NK-92 (cell line): ENCODE data around the gene TDRD3.
"Not testable (repeated sequence)": the region's sequence is repeated elsewhere in the genome, so short reads cannot be mapped to it uniquely, and the experiment has no call there.

Source experiments
- DNase-seq: peaks from one replicate; lab custom pipeline; 2025; ENCODE audit not compliant: unreplicated experiment; lab: John Stamatoyannopoulos, UW

Gene TDRD3

DNA sequence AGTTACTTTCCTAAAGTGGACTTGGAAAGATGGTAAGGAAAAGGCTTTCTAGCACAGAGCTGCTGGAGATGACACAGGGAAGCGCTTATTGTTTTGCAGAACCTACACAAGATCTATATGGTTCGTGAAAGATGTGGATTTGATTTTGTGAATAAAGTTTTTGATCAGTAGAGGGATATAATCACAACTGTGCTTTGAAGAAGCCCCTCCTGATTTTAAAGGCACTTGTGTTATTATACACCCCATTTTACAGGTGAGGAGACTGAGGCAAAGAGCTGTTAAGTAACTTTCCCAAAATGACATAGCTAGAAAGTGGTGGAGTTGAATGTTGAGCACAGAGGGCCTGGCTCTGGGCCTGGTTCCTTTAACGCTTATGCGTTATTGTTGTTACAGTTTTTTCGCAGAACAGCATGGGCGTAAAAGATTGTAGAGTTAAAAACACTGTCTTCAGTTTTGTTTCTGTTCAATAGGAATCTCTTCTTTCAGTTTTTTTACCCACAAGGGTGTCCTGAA is 1.4 kb downstream of the TDRD3 start:
- DNase-seq: no peak

DNA sequence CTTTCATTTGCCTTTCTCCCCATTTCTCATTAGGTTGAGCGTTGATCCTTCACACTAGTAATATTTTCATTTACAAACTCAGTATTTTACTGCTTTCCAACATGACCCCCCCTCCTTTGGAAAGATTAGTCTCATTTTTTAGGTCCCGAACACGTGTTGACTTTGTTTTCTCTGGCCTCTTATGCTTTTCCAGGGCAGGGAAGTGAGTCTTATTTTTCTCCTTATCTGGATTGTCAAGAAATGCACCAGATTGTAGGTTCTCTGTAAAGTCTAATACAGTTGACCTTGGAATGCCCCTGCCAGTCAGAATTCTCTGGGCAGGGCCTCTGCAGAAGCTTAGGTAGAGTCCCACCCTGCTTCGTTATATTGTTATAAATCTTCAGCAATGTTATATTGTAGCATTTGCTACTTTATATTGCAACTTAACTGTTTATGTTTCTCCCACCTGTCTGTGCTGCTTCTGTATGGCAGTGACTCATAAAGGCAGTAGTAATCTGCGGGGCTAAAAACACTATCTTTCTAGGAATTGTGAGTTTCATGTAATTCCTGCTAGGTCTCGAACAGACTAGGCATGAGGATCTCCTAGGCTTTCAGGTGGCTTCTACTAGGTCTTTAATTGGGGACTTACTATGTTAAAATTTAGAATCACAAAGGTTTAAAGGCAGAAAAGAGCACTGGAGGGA is 2.0 kb downstream of the TDRD3 start:
- DNase-seq: no peak

DNA sequence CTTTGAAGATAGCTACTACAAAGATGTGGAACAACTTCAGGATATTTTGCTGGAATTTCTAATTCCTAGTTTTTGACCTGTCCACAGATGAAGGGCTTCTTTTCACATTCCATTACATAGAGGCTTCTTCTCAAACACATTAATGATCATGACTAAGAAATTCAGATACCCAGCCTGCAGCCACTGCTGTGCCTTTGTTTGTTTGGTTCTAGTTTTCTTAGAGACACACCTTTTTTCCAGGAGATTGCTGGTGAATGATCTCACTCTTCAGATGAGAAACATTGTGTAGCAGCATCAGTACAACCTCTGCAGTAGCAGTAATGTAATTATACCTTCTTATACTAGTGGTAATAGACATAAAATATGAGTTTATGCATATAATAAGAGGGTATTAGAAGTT is 5.0 kb downstream of the TDRD3 start:
- no peak for DNase-seq

DNA sequence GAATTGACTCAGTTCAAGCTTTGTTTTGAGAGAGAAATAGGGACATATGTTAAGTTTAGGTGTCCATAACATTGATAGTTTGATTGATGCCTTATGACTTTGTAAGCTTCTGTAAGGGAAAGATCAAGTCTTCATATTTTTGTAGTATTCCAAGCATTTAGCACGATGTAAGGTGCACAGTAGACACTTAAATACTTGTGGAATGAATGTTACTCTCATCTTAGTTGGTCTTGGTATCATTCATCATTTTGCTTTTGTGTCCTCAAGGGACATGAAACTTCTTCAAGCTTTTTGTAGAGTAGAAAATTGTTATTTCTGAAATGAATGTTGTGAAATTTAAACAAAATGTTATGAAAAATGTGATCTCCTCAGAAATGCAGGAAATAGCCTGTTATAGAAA is 10.1 kb downstream of the TDRD3 start:
- DNase-seq: no peak

DNA sequence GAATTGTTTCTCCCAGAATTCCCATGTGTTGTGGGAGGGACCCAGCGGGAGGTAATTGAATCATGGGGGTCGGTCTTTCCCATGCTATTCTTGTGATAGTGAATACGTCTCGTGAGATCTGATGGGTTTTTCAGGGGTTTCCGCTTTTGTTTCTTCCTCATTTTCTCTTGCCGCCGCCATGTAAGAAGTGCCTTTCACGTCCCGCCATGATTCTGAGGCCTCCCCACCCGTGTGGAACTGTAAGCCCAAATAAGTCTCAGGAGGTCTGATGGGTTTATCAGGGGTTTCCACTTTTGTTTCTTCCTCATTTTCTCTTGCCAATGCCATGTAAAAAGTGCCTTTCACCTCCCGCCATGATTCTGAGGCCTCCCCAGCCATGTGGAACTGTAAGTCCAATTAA is 10.8 kb downstream of the TDRD3 start:
- not testable (repeated sequence) for DNase-seq

DNA sequence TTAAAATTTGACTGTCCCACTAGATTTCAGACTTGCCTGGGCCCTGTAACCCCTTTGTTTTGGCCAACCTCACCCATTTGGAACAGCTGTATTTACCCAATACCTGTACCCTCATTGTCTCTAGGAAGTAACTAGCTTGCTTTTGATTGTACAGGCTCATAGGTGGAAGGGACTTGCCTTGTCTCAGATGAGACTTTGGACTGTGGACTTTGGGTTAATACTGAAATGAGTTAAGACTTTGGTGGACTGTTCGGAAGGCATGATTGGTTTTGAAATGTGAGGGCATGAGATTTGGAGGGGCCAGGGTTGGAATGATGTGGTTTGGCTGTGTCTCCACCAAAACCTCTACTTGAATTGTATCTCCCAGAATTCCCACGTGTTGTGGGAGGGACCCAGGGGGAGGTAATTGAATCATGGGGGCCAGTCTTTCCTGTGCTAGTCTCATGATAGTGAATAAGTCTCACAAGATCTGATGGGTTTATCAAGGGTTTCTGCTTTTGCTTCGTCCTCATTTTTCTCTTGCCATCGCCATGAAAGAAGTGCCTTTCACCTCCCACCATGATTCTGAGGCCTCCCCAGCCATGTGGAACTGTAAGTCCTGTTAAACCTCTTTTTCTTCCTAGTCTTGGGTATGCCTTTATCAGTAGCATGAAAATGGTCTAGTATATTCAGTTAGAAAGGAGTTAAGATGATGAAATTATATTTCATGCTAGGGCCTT is 12.7 kb downstream of the TDRD3 start:
- not testable (repeated sequence) for DNase-seq

DNA sequence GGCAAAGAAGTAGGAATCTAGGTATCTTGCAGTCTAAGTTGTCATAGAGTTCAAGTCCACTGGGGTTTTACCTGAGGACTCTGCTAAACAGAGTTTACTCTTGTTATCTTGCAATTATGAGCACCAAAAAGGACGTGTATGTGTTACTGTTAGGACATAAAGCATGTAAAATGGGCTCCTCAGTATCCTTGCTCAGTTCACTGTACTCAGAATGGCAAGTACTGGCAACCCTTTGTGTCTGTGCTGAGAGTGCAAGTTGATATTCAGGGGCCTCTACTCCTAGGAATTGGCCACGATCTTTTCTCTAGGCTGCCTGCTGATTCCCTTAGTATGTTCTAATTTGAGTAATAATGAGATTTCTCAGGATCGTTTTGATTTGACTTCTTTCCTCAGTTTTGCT is 13.3 kb downstream of the TDRD3 start:
- DNase-seq: no peak

DNA sequence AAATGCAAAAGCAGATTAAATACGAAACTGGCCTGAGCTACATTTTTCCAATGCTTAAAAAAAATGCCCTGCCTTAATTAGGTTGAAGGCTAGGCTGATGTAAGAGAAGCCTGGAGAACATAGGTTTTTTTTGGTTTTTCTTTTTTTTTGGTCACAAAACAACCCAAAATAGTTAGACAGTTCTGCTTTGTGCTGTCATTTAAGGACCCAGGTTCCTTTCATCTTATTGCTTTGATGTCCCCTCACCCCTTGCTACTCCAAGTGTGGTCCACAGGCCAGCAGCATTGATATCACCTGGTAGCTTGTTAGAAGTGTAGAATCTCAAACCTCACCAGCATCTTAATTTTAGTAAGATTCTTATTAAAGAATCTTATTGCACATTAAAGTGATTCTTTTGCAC is 14.4 kb downstream of the TDRD3 start:
- no peak for DNase-seq

DNA sequence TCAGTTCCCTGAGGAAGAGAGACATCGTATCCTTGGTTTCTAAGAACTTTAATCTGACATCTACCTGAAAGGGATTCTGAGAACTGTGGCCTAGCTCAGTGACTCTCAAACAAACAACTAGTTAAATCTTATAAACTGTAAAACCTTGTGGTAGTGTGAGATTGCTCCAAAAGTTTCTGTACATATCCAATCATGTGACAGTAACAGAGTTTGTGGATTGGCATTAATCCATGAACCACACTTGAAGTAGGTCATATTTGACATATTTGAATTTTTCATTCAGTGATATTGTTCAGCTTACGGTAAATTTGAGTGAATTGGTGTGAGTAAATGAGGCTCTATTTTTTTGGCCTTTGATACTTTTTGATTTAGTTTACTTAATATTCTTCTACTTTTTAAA is 15.0 kb downstream of the TDRD3 start:
- DNase-seq: no peak

DNA sequence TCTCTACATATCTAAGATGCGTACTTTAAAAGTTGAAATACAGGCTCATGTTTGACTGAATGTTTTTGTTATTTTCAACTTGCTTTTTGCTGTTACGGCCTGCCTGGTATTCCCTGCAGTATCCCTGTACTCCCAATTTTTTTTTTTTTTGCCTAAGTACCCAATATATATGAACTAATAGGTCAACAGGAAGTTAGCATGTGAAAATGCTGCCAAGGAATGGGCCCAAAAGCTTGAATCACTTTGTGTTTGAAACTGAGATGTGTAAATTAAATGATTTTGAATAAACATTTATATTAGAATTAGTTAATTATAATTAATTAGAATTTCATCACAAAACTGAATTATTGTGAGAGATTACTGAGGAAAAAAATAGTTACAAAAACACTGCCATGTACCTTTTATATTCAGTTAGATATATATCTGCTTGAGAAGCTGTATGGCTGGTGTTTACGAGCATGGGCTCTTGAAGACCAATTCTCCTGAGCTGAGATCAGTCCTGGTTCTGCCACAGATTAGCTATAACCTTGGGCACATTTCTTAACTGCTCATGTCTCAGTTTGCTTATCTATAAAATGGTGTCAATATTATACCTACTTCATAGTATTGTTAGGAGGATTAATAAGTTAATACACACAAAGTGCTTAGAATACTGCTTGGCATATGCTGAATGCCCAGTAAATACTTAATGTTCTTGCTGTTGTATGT is 16.0 kb downstream of the TDRD3 start:
- DNase-seq: no peak

DNA sequence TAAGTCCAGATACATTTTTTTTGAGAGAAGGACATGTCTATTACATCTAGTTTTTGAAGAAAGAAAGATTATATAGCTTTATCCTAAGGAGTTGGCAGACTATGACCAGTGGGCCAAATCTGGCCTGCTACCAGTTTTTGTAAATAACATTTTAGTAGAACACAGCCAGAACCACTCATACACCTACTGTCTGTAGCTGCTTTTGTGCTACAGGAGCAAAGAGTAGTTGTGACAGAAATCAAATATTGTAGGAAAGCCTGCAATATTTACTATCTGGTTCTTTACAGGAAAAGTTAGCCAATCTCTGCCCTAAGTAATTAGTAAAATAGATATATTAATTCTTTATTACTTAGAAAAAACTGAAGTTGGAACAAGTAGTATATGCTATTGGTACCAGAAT is 17.2 kb downstream of the TDRD3 start:
- DNase-seq: no peak

DNA sequence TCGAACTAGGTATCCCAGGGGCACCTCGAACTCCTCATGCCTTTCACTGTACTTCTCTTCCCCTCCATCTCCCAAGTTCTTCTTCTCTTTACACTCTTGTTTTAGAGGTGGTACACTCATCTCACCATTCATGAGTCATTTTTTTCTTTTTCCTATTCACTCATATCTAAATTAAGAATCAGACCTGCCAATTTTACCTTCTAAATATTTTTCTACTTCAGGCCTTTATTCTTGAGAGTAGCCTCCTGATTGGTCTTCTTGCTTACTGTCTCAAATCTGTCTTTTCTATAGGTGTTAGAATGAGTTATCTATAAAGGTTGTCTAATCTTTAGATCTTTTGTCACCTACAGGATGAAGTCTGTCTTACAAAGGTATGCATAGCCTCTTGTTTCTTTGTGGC is 20.7 kb downstream of the TDRD3 start:
- DNase-seq: no peak

DNA sequence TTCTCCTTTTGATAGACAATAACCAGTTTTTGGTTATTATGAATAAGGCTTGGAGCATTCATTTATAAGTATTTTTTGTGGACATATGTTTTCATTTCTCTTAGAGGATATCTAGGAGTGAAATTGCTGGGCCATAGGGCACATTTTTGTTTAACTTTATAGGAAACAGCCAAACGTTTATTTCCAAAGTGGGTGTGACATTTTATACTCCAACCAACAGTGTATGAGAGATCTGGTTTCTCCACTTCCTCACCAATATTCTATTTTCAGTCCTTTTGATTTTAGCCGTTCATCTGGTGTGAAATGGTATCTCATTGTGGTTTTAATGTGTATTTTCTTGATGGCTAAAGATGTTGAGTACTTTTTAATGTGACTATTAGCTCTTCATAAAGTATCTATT is 21.9 kb downstream of the TDRD3 start:
- no peak for DNase-seq

DNA sequence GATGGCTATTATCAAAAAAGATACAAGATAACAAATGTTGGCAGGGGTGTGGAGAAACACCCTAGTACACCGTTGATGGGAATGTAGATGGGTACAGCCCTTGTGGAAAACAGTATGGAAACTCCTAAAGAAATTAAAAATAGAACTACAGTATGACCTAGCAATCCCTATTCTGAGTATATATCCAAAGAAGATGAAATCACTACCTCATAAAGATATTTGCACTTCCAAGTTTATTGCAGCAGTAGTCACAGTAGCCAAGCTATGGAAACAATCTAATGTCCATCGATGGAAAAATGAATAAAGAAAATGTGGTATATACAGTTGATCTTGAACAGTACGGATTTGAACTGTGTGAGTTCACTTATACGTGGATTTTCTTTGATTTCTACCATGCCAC is 28.3 kb downstream of the TDRD3 start:
- no peak for DNase-seq

DNA sequence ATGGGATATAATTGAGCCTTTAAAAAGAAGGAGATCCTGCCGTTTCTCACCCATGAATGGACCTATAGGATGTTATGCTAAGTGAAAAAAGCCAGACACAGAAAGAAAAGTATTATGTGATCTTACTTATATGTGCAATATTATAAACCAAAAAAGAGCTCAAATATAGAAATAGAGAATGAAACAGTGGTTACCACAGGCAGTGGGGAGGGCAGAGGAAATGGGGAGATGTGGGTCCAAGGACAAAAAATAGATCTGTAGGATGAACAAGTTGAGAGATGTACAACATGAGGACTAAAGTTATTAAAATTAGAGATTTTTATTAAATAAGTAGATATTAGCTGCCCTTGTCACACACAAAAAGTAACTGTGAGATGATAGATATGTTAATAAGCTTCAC is 29.1 kb downstream of the TDRD3 start:
- DNase-seq: no peak

DNA sequence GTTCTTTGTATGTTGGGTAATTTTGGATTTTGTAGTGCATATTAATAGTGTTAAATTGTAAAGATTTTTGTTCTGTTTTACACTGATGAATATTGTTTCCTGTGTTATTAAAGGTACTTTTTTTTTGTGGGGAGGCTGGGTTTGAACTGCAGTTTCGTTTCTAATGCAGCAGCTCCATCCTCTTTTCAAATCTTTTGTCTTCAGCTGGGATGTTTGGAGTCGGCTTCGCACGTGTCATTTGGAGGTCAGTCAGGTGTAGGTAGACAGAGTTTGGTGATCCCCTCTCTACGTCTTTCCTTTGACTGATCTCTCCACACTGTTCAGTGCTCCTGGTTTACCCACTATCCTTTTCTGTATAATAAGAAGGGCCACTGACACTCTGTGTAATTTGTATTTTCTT is 30.3 kb downstream of the TDRD3 start:
- DNase-seq: no peak

DNA sequence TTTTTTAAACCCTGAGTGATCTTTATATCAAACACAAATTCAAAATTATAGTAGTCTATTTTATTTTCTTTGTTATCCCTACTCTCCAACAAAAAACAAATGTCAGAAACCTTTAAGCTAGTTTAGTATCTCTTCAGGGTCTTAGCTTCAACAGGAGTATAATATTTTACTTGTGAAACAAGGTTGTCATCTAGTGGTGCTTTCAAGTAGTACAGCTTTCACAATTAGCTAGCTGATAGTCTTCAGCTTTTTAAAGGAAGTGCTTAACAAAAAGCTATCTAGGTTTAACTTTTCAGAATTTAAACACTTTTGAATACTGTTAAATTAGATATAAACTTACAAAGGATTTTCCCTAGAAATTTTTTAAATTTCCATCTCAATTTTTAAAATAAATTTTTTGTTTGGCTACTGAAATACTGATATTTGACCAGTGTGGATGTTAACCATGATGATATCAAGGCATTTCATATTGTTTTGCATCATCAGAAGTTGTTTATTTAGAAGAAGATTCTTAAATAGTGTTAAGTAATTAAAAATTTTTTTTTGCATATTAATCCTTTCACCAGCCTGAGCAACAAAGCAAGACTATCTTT is 34.2 kb downstream of the TDRD3 start:
- DNase-seq: no peak

DNA sequence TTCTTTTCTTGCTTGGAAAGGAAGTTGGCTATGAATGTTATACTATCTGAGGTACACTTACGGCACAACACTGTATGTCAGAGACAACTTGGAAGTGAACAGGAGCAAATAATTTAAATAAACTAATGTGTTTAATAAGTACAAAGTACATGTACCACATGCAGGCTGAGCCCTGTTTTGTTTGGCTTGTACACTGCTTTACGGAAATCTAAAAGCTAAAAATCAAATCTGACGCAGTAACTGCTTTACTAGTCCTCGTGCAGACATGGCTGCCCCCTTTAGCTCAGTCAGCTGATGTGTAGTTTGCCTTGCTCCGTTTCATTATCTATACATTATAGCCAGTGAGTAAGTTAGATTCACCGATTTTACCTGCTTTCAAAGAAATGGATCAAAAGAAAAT is 36.5 kb downstream of the TDRD3 start:
- DNase-seq: no peak

DNA sequence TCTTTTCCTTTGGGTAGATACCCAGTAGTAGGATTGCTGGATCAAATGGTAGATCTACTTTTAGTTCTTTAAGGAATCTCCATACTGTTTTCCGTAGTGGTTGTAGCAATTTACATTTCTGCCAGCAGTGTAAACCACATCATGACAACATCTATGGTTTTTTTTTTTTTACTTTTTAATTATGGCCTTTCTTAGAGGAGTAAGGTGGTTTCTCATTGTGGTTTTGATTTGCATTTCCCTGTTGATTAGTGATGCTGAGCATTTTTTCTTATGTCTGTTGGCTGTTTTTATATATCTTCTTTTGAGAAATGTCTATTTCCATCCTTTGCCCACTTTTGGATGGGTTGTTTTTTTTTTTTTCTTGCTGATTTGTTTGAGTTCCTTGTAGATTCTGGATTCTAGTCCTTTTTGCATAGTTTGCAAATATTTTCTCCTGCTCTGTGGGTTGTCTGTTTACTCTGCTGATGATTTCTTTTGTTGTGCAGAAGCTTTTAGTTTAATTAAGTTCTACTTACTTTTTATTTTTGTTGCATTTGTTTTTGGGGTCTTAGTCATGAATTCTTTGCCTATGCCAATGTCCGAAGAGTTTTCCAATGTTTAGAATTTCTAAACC is 38.8 kb downstream of the TDRD3 start:
- no peak for DNase-seq

DNA sequence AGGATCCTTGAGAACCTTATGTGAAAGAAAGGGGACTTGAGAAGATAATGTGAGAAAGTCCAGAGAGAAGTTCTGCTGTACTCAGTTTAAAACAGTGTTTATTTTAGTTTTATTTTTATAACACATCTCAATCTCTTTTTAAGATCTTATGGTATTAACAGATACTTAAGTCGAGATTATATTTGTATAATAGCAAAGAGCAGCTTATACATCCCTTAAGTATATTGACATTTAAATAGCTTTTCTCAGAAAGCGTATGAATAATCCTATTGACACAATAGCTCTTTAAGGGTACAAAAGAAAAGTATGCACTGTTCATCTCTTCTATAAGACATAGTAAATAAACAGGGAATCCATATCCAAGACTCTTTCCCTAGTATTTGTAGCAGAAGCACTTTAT is 42.2 kb downstream of the TDRD3 start:
- DNase-seq: no peak

DNA sequence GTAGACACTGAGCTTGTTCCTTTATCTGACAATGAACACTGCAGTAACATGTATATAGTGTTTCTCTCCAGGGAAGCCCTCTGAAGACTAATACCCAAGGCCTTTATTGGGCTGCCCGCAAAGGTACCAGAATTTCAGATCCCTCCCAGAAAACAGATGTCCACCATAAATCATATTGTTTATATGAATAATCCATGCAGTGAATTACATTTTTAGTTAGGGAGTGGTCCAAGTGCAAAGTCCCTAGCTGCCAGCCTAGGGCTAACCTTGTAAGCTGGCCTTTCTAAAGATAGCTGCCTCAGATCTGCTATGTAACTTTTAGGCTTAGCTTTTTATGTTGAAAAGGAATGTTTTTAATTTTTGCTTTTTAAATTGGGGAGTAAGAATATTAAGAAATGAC is 44.7 kb downstream of the TDRD3 start:
- DNase-seq: no peak
